PC-3 (cell line): ENCODE measurements around the gene SLC5A9.

ENCODE experiments used
- EZH2 ChIP-seq: fragments of 300-600 bp; sonication (generic); IDR thresholded peaks from one replicate; pipeline ENCODE4 v1.6.1; 2017; ENCODE audit warnings: antibody characterized with exemption, mild to moderate bottlenecking, low read length; ENCODE audit not compliant: unreplicated experiment
- EZH2phosphoT487 ChIP-seq: fragments of 300-600 bp; sonication (generic); IDR thresholded peaks from 2 replicates; pipeline ENCODE4 v1.6.1; 2018; ENCODE audit warnings: mild to moderate bottlenecking, antibody characterized with exemption, low read length, borderline replicate concordance
- TF ChIP-seq, protein P1 (sequence below): fragments of 300-600 bp; sonication (generic); conservative IDR thresholded peaks from 2 replicates; pipeline ENCODE4 v1.5.1; 2017; ENCODE audit warnings: antibody characterized with exemption, low read depth, mild to moderate bottlenecking, low read length

DNA sequence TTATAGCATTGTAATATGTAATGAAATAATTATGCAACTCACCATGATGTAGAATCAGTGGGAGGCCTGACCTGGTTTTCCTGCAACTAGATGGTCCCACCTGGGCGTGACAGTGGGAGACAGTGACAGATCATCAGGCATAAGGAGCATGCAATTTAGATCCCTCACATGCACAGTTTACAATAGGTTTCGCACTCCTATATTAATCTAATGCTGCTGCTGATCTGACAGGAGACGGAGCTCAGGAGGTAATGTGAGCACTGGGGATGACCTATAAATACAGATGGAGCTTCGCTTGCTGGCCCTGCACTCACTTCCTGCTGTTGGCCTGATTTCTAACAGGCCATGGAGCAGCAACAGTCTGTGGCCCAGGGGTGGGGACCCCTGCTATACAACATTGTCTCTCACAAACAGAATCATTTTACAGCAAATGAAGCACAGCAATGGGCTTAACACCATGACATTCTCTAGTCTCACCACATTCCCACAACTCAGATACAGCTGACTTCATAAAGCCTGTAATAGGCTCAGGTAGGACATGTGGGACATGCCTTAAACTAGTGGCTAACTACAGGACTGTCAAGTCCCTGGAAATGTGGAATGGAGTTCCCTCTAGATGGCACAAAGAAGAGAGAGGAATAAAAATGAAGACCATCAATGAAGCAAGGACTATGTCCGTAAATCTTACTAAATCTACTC, 40.7 kb upstream of the SLC5A9 start:
- TF ChIP-seq, protein P1, sequence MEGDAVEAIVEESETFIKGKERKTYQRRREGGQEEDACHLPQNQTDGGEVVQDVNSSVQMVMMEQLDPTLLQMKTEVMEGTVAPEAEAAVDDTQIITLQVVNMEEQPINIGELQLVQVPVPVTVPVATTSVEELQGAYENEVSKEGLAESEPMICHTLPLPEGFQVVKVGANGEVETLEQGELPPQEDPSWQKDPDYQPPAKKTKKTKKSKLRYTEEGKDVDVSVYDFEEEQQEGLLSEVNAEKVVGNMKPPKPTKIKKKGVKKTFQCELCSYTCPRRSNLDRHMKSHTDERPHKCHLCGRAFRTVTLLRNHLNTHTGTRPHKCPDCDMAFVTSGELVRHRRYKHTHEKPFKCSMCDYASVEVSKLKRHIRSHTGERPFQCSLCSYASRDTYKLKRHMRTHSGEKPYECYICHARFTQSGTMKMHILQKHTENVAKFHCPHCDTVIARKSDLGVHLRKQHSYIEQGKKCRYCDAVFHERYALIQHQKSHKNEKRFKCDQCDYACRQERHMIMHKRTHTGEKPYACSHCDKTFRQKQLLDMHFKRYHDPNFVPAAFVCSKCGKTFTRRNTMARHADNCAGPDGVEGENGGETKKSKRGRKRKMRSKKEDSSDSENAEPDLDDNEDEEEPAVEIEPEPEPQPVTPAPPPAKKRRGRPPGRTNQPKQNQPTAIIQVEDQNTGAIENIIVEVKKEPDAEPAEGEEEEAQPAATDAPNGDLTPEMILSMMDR: no peak
- TF ChIP-seq EZH2phosphoT487 (no peak), EZH2 (no peak)
